Bronchial epithelial cell (primary cell): ENCODE measurements around the gene TMEM170B. TPM values are rescaled to one million over a fixed set of nuclear protein-coding genes. Genes with fewer than 3 reads are reported as not detected.

Source experiments
- DNase-seq: peaks from one replicate; pipeline ENCODE4 v3.0.0-alpha.2; 2010; ENCODE audit warnings: low read depth
- FAIRE-seq: peaks from 2 replicates; lab custom pipeline; 2011; peaks lifted over from hg19 to GRCh38; lab: Jason Lieb, UNC
- H3K27me3 ChIP-seq: 2 replicates; pipeline ENCODE4 v1.5.1; 2011; ENCODE audit warnings: low read length; ENCODE audit not compliant: control insufficient read depth, insufficient read depth
- H3K36me3 ChIP-seq: 2 replicates; pipeline ENCODE4 v1.5.1; 2011; ENCODE audit warnings: low read length; ENCODE audit not compliant: control insufficient read depth, insufficient read depth
- H3K4me3 ChIP-seq: 2 replicates; pipeline ENCODE4 v1.5.1; 2011; ENCODE audit warnings: mild to moderate bottlenecking, low read depth, low read length, control low read depth
- total RNA-seq: library from RNA; depleted of rRNA; stranded (reverse); fragments of >200 nt; gene quantifications from 2 replicates; pipeline ENCODE4 v1.2.1, GENCODE V29; 2014
- TF ChIP-seq, protein P1 (sequence below): IDR thresholded peaks from 2 replicates; pipeline ENCODE4 v1.5.1; 2011; ENCODE audit warnings: mild to moderate bottlenecking, moderate library complexity, low read length, control low read depth, inconsistent platforms; ENCODE audit not compliant: insufficient read depth, severe bottlenecking

The TMEM170B gene
- total RNA-seq, 1 donor from 2014 or later: under 0.01 TPM

DNA sequence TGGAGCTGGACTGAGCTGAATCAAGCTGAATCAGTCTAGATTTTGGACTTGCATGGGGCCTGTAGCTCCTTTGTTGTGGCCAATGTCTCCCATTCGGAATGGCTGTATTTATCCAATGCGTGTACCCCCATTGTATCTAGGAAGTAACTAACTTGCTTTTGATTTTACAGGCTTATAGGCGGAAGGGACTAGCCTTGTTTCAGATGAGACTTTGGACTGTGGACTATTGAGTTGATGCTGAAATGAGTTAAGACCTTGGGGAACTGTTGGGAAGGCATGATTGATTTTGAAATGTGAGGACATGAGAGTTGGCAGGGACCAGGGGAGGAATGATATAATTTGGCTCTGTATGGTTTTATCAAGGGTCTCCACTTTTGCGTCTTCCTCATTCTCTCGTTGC lies 3.0 kb upstream of the TMEM170B start:
- peaks cover 6% of the 10 kb centered on the region for H3K27me3 ChIP-seq
- no peaks in the 10 kb centered on the region for H3K36me3 ChIP-seq
- no peak for FAIRE-seq
- no peak for DNase-seq
- TF ChIP-seq, protein P1, sequence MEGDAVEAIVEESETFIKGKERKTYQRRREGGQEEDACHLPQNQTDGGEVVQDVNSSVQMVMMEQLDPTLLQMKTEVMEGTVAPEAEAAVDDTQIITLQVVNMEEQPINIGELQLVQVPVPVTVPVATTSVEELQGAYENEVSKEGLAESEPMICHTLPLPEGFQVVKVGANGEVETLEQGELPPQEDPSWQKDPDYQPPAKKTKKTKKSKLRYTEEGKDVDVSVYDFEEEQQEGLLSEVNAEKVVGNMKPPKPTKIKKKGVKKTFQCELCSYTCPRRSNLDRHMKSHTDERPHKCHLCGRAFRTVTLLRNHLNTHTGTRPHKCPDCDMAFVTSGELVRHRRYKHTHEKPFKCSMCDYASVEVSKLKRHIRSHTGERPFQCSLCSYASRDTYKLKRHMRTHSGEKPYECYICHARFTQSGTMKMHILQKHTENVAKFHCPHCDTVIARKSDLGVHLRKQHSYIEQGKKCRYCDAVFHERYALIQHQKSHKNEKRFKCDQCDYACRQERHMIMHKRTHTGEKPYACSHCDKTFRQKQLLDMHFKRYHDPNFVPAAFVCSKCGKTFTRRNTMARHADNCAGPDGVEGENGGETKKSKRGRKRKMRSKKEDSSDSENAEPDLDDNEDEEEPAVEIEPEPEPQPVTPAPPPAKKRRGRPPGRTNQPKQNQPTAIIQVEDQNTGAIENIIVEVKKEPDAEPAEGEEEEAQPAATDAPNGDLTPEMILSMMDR: no peak
- H3K4me3 ChIP-seq: no peak overlapping the region

DNA sequence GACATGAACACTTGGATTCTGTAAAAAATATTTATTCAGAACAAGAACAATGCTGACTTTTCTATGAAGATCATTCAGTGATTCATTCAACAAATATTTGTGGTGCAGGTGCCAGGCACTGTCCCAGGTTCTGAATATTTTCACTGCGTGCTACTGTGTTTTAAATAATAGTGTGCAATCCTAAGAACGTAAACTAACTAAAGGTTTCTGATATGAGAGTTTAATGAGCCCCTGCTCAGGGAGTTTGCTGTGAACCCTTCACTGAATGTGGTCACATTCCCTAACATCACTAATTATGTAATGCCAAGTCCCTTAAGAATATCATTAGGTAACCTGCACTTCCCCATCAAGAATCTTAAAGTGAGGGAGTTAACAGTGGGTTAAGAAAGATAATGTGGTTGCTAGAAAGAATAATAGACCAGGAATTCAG lies 1.7 kb upstream of the TMEM170B start:
- Histone ChIP-seq H3K27me3 (peaks cover 6% of the 10 kb centered on the region), H3K36me3 (no peaks in the 10 kb centered on the region), H3K4me3 (no peak overlapping the region)
- FAIRE-seq (no peak), DNase-seq (peak; percentile 58)
- TF ChIP-seq, protein P1: no peak

DNA sequence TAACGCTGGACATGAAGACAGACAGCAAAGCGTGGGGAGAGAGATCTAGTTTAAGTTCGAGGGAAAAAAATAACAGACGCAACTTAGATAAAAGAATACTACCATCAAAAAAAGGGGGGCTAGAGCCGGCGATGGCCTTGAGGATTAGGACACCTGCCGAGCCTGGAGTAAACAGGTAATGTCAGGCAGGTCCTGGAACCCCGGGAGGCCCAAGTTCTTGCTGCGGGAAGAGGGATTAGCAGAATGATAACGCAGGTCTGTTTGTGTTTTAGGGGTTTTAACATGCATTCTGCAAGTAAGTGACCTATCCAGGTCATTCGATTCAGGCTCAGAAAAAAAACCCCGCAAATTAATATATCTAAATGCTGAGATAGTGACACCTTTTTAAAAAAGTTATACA lies 754 bp upstream of the TMEM170B start:
- Histone ChIP-seq H3K36me3 (no peaks in the 10 kb centered on the region), H3K27me3 (peaks cover 6% of the 10 kb centered on the region), H3K4me3 (peak overlapping the region; percentile 56)
- DNase-seq (no peak), FAIRE-seq (no peak)
- TF ChIP-seq, protein P1: no peak

DNA sequence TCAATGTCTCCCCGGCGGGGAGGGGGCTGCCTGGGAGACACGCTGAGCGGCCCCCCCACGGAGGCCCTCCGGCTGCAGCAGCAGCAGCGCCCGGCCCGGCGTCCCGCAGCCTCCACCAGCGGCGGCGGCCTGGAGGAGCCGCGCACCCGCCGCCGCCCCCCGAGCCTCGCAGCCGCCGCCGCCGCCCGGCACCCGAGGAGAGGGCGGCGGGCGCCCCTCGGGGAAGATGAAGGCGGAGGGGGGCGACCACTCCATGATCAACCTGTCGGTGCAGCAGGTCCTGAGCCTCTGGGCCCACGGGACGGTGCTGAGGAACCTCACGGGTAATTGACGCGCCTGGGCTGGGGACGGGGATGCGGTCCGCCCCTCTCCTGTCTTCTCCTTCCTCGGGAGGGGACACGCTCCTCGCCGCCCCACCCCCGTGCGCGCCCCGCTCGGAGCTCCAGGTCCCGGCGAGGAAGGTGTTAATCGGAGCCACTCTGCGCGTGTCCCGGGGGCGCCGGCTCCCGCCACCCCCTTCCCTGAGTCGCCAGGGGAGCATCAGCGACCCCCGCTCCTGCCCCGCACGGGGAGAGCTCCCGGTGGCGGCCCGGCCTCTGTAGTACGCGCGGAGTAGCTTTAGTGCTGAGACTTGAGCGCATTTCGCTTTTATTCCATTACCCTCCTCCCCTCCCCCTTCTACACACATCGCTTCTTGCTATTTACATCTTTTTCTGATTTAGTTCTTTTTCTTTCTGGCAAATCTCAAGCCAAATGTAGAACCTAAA lies 686 bp downstream of the TMEM170B start:
- H3K36me3 ChIP-seq: no peaks in the 10 kb centered on the region
- FAIRE-seq (no peak), DNase-seq (no peak)
- H3K27me3 ChIP-seq: peaks cover 6% of the 10 kb centered on the region
- H3K4me3 ChIP-seq: peak overlapping the region; percentile 56
- TF ChIP-seq, protein P1: no peak

DNA sequence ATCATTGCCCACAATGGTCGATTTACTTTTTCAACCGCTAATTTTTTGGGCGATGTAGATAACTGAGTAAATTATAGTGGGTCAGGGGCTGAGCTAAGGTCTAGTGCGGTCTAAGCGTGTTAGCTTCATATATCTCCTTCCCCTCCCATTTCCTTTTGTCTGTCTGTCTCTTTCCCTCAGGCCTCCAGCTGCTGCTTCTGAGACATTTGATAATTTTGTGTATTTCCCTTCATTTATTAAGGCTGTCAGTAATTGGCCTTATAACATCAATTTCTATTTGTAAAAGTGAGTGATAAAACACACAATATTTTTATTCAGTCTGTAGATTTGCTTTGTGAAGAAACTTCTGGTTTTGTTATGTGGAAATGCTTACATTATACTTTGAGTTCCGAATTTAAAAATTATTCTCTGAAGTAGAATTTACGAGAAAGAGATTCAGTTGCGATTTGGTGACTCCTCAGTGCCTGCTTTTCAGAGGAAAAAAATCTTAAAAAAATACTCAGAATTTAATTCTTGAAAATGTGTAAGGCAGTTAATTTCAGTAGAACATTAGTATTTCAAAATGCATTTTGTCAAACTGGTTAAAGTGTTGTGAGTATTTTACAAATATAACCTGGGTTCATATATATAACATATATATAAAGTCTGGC lies 1.4 kb downstream of the TMEM170B start:
- FAIRE-seq (no peak), DNase-seq (no peak)
- Histone ChIP-seq H3K36me3 (no peaks in the 10 kb centered on the region), H3K4me3 (no peak overlapping the region), H3K27me3 (peaks cover 6% of the 10 kb centered on the region)
- TF ChIP-seq, protein P1: no peak

DNA sequence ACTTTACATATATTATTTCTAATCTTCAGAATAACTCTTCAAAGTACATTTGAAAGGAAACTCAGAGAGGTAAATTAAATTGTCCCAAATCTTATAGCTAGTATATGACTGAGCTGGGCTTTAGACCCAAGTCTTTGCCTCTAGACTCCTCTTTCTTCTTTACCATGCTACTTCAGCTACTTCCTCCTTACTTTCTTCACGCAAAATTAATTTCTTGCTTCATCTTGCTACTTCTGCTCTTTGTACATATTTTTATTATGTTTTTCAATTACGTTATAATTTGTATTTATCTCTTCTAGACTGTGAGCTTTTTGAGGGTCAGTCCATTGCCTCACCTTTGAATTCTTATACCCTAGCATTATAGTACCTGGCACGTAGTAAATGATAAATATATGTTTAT lies 5.3 kb downstream of the TMEM170B start:
- TF ChIP-seq, protein P1: no peak
- FAIRE-seq (no peak), DNase-seq (no peak)
- H3K4me3 ChIP-seq: no peak overlapping the region
- H3K27me3 ChIP-seq: peaks cover 6% of the 10 kb centered on the region
- no peaks in the 10 kb centered on the region for H3K36me3 ChIP-seq
